Neural cell (in vitro differentiated cells): ENCODE data around the gene PAPLN.

Experiments
- CTCF ChIP-seq: fragments of 450-650 bp; IDR thresholded peaks from 2 replicates; pipeline ENCODE4 v1.5.1; 2014; ENCODE audit warnings: antibody characterized with exemption, mild to moderate bottlenecking, moderate library complexity; ENCODE audit not compliant: poor library complexity, severe bottlenecking
- EP300 ChIP-seq: fragments of 450-650 bp; conservative IDR thresholded peaks from 2 replicates; pipeline ENCODE4 v1.6.1; 2014; ENCODE audit warnings: antibody characterized with exemption, mild to moderate bottlenecking, moderate library complexity; ENCODE audit not compliant: poor library complexity, severe bottlenecking
- EZH2 ChIP-seq: fragments of 200-600, 300-800 bp; shearing (Covaris generic), sonication (generic); IDR thresholded peaks from 2 replicates; pipeline ENCODE4 v1.6.1; 2014; ENCODE audit warnings: antibody characterized with exemption, low read length, borderline replicate concordance, mild to moderate bottlenecking; ENCODE audit not compliant: insufficient read depth, poor library complexity, severe bottlenecking
- POLR2AphosphoS5 ChIP-seq: IDR thresholded peaks from 2 replicates; pipeline ENCODE4 v1.6.1; 2012
- RAD21 ChIP-seq: fragments of 450-650 bp; conservative IDR thresholded peaks from 2 replicates; pipeline ENCODE4 v1.6.1; 2014; ENCODE audit warnings: antibody characterized with exemption, mild to moderate bottlenecking, moderate library complexity
- REST ChIP-seq: IDR thresholded peaks from 2 replicates; pipeline ENCODE4 v1.6.1; 2012; ENCODE audit warnings: borderline replicate concordance
- SMC3 ChIP-seq: fragments of 450-650 bp; conservative IDR thresholded peaks from 2 replicates; pipeline ENCODE4 v1.6.1; 2014; ENCODE audit warnings: antibody characterized with exemption, mild to moderate bottlenecking, moderate library complexity; ENCODE audit not compliant: poor library complexity

- TF ChIP-seq CTCF (no peak), POLR2AphosphoS5 (no peak), EZH2 (no peak), EP300 (no peak), SMC3 (no peak), REST (no peak), RAD21 (no peak)
Observed at GRCh38 chr14:73249564-73250316, 12.4 kb downstream of the PAPLN start.
